AG04450 (cell line): ENCODE measurements around the gene LRPAP1. TPM values are rescaled to one million over a fixed set of nuclear protein-coding genes. Genes with fewer than 3 reads are reported as not detected.
"Not testable (repeated sequence)": the region's sequence is repeated elsewhere in the genome, so short reads cannot be mapped to it uniquely, and the experiment has no call there.

Source experiments
- CTCF ChIA-PET: fragments of 300-600, 350-600 bp; formaldehyde crosslinking; extraction: SDS; loops from one replicate; lab custom pipeline; 2022; ENCODE audit warnings: antibody characterized with exemption, inconsistent platforms; lab: Charles Lee
- POLR2A ChIA-PET: fragments of 350-600 bp; formaldehyde crosslinking; extraction: SDS; loops from one replicate; lab custom pipeline; 2021; ENCODE audit warnings: antibody characterized with exemption, inconsistent platforms; lab: Yijun Ruan, JAX
- DNase-seq: peaks from one replicate; pipeline ENCODE4 v3.0.0-alpha.2; 2011; ENCODE audit warnings: low read depth, low spot score
- H3K27ac ChIP-seq: one replicate; pipeline ENCODE4 v1.5.1; 2012; ENCODE audit warnings: low read depth, low read length, control low read depth
- H3K27me3 ChIP-seq: one replicate; pipeline ENCODE4 v1.6.0; 2012; ENCODE audit warnings: low read length; ENCODE audit not compliant: control insufficient read depth, insufficient read depth
- H3K4me3 ChIP-seq: 2 replicates; pipeline ENCODE4 v1.5.1; 2011; ENCODE audit warnings: mild to moderate bottlenecking, low read depth, low read length, control low read depth
- H3K9me3 ChIP-seq: 2 replicates; pipeline ENCODE4 v1.5.1; 2012; ENCODE audit warnings: low read length; ENCODE audit not compliant: control insufficient read depth, insufficient read depth
- CTCF ChIP-seq: IDR thresholded peaks from 2 replicates; pipeline ENCODE4 v1.5.1; 2011; ENCODE audit warnings: low read depth, low read length, control low read depth, inconsistent platforms
- polyA plus RNA-seq: library from polyadenylated mRNA; depleted of rRNA; stranded (reverse); fragments of >200 nt; gene quantifications from 2 replicates; pipeline ENCODE4 v1.2.3, GENCODE V29; 2011; rRNA removed

The LRPAP1 gene
- polyA plus RNA-seq, 1 experiment: 150 TPM

DNA sequence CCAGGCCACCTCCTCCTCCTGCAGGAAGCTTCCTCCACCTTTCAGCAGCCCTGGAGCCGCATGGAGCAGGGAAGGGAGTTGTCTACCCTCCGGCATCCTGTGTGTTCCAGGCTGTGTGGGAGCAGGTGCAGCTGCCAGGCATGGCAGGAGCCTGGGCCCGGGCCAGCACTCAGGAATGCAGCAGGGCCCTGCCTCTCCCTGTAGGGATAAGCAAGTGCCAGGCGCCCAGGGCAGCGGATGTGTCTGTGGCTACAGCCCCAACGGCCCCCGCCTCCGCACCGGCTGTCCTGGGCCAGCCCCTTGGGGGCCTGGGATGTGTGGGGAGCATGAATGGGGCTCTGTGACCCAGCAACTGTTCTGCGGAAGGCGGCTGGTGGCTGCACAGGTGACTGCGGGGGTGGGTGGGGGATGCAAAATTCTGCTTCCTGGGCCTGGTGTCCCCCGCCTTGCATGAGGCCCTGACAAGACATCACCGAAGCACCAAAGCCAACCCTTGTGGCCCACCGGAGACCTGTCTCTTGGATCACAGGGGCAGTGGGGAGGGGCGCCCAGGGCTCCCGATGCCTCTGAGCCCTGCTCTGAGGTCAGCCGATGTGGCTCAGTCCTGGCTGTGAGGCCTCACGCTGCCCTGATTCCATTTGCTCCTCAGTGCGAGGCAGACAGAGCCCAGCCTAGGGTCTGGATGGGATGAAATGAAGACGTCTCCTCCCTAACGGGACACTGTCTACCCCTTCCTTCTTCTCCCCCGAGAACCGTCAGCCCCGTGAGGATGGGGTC, 70.5 kb downstream of the LRPAP1 start:
- TF ChIP-seq CTCF: no peak

GRCh38 chr4:3460926-3461325, 71.3 kb downstream of the LRPAP1 start:
- ChIA-PET CTCF (interaction anchor here (1.2 kb wide), 1 partner anchor 20 kb away, joined by 3 read pairs; no protein-coding TSS in a partner anchor), POLR2A (interaction anchor here (0.6 kb wide), 1 partner anchor 246 kb away, joined by 4 read pairs; no protein-coding TSS in a partner anchor)
- Histone ChIP-seq H3K27me3 (peaks cover 46% of the 10 kb centered on the region), H3K9me3 (peaks cover 4% of the 10 kb centered on the region; the same call in 1 of the 2 replicates), H3K4me3 (no peak overlapping the region), H3K27ac (no peak overlapping the region)
- TF ChIP-seq CTCF: no peak
- no peak for DNase-seq

More for the DNA sequence above, 70.5 kb downstream of the LRPAP1 start:
- no peak for DNase-seq
- CTCF ChIA-PET: interaction anchor here (1.2 kb wide), 1 partner anchor 19 kb away, joined by 3 read pairs; no protein-coding TSS in a partner anchor
- Histone ChIP-seq H3K27me3 (peaks cover 46% of the 10 kb centered on the region), H3K4me3 (no peak overlapping the region), H3K9me3 (no peaks in the 10 kb centered on the region; the same call in 1 of the 2 replicates), H3K27ac (no peak overlapping the region)
- POLR2A ChIA-PET: interaction anchor here (0.8 kb wide), 1 partner anchor 9 kb away, joined by 3 read pairs; no protein-coding TSS in a partner anchor

- CTCF ChIA-PET: interaction anchor here (1.3 kb wide), 1 partner anchor 22 kb away, joined by 3 read pairs; no protein-coding TSS in a partner anchor
These were observed 73.1 kb downstream of the LRPAP1 start for GRCh38 chr4:3459156-3459555.

GRCh38 chr4:3458371-3458770, 73.9 kb downstream of the LRPAP1 start:
- Histone ChIP-seq H3K9me3 (peaks cover 20% of the 10 kb centered on the region), H3K27me3 (peaks cover 27% of the 10 kb centered on the region), H3K27ac (no peak overlapping the region), H3K4me3 (no peak overlapping the region)
- no peak for TF ChIP-seq CTCF
- DNase-seq: no peak
- ChIA-PET POLR2A (no interaction called here), CTCF (interaction anchor here (1.3 kb wide), 1 partner anchor 22 kb away, joined by 3 read pairs; no protein-coding TSS in a partner anchor)

More at GRCh38 chr4:3459156-3459555, 73.1 kb downstream of the LRPAP1 start:
- DNase-seq, POLR2A ChIA-PET, H3K4me3 ChIP-seq, H3K27ac ChIP-seq: not testable (repeated sequence)
- peaks cover 17% of the 10 kb centered on the region for H3K9me3 ChIP-seq
- H3K27me3 ChIP-seq: peaks cover 34% of the 10 kb centered on the region

GRCh38 chr4:3455596-3455995, 76.6 kb downstream of the LRPAP1 start:
- H3K27me3 ChIP-seq, DNase-seq, H3K27ac ChIP-seq, POLR2A ChIA-PET, H3K4me3 ChIP-seq: not testable (repeated sequence)
- H3K9me3 ChIP-seq: peaks cover 20% of the 10 kb centered on the region
- CTCF ChIA-PET: interaction anchor here (0.9 kb wide), 1 partner anchor 25 kb away, joined by 3 read pairs; no protein-coding TSS in a partner anchor

Other genes with a start within 250 kb of the LRPAP1 start
- gene RGS12, start 239.4 kb downstream of the LRPAP1 start, polyA plus RNA-seq: 12.5 and 13.9 TPM in 2 replicates
- gene HGFAC, start 90.5 kb downstream of the LRPAP1 start, polyA plus RNA-seq: 0.05 TPM in 1 of 2 replicates, not detected in the other
- not detected in 2 replicates for gene DOK7, start 69.1 kb downstream of the LRPAP1 start, polyA plus RNA-seq
- not detected in 2 replicates for gene ADRA2C, start 234.0 kb upstream of the LRPAP1 start, polyA plus RNA-seq